ENCODE measurements around the gene ADPRH. TPM values are rescaled to one million over a fixed set of nuclear protein-coding genes. Genes with fewer than 3 reads are reported as not detected.

Gene ADPRH
- total RNA-seq, 1 donor from 2014 or later, result 0.77 TPM

DNA sequence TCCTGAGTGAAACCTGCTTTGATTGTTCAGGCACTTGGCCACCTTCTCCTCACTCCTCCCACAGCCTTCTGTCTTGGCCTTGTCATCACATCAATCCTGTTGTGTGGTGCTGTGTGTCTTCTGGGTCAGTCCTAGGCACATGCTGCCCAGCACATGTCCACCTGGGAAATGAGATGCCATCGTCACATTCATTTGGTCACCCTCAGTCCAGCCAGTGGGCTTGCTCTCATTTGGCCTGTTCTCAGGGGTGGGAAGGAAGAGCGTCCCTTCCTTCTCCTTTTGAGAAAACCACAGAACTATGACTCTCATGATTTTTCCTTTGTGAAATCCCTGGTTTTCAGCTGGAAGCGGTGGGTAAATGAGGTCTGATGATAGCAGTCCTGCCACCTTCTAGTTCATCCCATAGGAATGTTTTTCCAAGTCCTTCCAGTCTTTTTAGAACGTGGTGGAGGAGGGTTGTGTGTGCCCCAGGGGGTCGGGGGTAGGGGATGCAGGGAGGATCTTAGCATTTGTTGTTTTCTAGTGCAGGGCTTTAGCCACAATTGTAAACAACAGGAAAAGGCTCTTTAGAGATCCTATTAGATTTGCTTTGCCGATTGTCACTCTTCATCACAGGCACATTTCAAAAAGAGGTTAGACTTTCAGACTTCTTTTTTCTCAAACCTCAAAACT, 9.9 kb downstream of the ADPRH start:
- H3K27ac ChIP-seq, result peak overlapping the region; percentile 61
- no peaks in the 10 kb centered on the region for H4K20me1 ChIP-seq (ENCODE audit: low read depth)
- DNase-seq (ENCODE audit: low spot score), result peak; percentile 24
- no peaks in the 10 kb centered on the region for H3K27me3 ChIP-seq
- peaks cover 18% of the 10 kb centered on the region for H3F3A ChIP-seq (ENCODE audit: low read depth)
- TF ChIP-seq EZH2phosphoT487 (IDR thresholded peaks at IDR 0.05), result no peak
- TF ChIP-seq EZH2 (IDR thresholded peaks at IDR 0.05), result no peak
- TF ChIP-seq, protein P1, sequence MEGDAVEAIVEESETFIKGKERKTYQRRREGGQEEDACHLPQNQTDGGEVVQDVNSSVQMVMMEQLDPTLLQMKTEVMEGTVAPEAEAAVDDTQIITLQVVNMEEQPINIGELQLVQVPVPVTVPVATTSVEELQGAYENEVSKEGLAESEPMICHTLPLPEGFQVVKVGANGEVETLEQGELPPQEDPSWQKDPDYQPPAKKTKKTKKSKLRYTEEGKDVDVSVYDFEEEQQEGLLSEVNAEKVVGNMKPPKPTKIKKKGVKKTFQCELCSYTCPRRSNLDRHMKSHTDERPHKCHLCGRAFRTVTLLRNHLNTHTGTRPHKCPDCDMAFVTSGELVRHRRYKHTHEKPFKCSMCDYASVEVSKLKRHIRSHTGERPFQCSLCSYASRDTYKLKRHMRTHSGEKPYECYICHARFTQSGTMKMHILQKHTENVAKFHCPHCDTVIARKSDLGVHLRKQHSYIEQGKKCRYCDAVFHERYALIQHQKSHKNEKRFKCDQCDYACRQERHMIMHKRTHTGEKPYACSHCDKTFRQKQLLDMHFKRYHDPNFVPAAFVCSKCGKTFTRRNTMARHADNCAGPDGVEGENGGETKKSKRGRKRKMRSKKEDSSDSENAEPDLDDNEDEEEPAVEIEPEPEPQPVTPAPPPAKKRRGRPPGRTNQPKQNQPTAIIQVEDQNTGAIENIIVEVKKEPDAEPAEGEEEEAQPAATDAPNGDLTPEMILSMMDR (IDR thresholded peaks at IDR 0.05), result no peak
- no peaks in the 10 kb centered on the region for H3K36me3 ChIP-seq
- Mint-ChIP-seq H3K4me1 (peaks cover 7% of the 10 kb centered on the region), H3K36me3 (no peaks in the 10 kb centered on the region), H3K27ac (no peak overlapping the region), H3K4me3 (no peak overlapping the region), H3K27me3 (ENCODE audit: insufficient read depth, low read depth) (peaks cover 9% of the 10 kb centered on the region), H3K9me3 (peaks cover 7% of the 10 kb centered on the region)
- H3K9ac ChIP-seq, result no peak overlapping the region
- no peak overlapping the region for H2AFZ ChIP-seq (replicated peaks)
- no peak overlapping the region for H3K4me3 ChIP-seq
- H3K9me3 ChIP-seq (ENCODE audit: low read depth), result no peaks in the 10 kb centered on the region
- peaks cover 16% of the 10 kb centered on the region for H3K4me1 ChIP-seq
- H3K79me2 ChIP-seq (ENCODE audit: low read depth), result no peaks in the 10 kb centered on the region
- peak overlapping the region; percentile 17 for H3K4me2 ChIP-seq

DNA sequence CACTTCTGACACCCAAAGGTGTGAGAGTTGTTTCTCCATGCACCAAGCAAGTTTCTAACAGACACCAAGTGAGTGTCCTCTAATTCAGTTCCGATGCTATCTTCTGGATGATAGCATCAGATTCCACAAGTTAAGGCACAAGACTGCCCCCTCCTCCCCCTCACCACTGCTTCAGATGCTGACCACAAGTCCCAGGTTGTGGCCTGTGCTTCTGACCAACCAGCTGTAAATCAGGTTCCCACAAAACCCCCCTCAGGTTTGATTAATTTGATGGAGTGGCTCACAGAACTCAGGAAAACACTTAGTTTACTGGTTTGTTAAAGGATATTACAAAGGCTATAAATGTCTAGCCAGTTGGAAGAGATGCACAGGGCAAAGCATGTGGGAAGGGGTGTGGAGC, 11.4 kb downstream of the ADPRH start:
- peaks cover 7% of the 10 kb centered on the region for H3K9me3 Mint-ChIP-seq
- Histone ChIP-seq H3K27me3 (no peaks in the 10 kb centered on the region), H3K27ac (no peak overlapping the region), H2AFZ (replicated peaks) (no peak overlapping the region), H3K36me3 (no peaks in the 10 kb centered on the region), H4K20me1 (ENCODE audit: low read depth) (no peaks in the 10 kb centered on the region), H3K9ac (no peak overlapping the region), H3K9me3 (ENCODE audit: low read depth) (no peaks in the 10 kb centered on the region), H3F3A (ENCODE audit: low read depth) (peaks cover 18% of the 10 kb centered on the region), H3K79me2 (ENCODE audit: low read depth) (no peaks in the 10 kb centered on the region), H3K4me3 (no peak overlapping the region), H3K4me2 (no peak overlapping the region), H3K4me1 (peaks cover 16% of the 10 kb centered on the region)
- no peaks in the 10 kb centered on the region for H3K36me3 Mint-ChIP-seq
- TF ChIP-seq EZH2 (IDR thresholded peaks at IDR 0.05), result no peak
- no peak for TF ChIP-seq EZH2phosphoT487 (IDR thresholded peaks at IDR 0.05)
- TF ChIP-seq, protein P1 (IDR thresholded peaks at IDR 0.05), result no peak
- no peak for DNase-seq (ENCODE audit: low spot score)
- peaks cover 8% of the 10 kb centered on the region for H3K27me3 Mint-ChIP-seq (ENCODE audit: insufficient read depth, low read depth)
- H3K27ac Mint-ChIP-seq, result no peak overlapping the region
- peaks cover 7% of the 10 kb centered on the region for H3K4me1 Mint-ChIP-seq
- H3K4me3 Mint-ChIP-seq, result no peak overlapping the region

DNA sequence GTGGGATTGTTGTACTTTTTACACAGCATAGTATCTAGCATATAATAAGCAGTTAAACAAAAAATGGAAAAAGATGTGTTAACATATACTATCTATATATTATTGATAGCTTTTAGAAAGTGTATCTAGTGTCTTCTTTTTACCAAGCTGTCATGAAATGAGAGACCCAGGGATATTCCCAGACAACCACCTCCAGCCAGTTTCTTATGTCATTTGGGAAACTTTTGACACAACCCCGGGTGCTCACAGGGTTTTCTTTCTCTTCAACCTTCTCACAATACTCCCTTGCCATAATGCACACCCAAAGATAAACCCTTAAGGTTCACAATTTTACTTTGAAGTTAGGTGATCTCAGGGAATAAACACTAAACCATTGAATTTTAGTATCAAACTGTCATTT, 13.6 kb downstream of the ADPRH start:
- Histone ChIP-seq H3K27ac (no peak overlapping the region), H3K36me3 (no peaks in the 10 kb centered on the region), H4K20me1 (ENCODE audit: low read depth) (no peaks in the 10 kb centered on the region), H3K27me3 (no peaks in the 10 kb centered on the region), H3K79me2 (ENCODE audit: low read depth) (no peaks in the 10 kb centered on the region), H3K9ac (no peak overlapping the region), H2AFZ (replicated peaks) (no peak overlapping the region), H3K4me2 (no peak overlapping the region), H3K4me1 (peaks cover 16% of the 10 kb centered on the region), H3K9me3 (ENCODE audit: low read depth) (no peaks in the 10 kb centered on the region), H3K4me3 (no peak overlapping the region), H3F3A (ENCODE audit: low read depth) (peaks cover 18% of the 10 kb centered on the region)
- TF ChIP-seq, protein P1 (IDR thresholded peaks at IDR 0.05), result no peak
- TF ChIP-seq EZH2phosphoT487 (IDR thresholded peaks at IDR 0.05), result no peak
- no peak for TF ChIP-seq EZH2 (IDR thresholded peaks at IDR 0.05)
- H3K36me3 Mint-ChIP-seq, result no peaks in the 10 kb centered on the region
- peaks cover 8% of the 10 kb centered on the region for H3K27me3 Mint-ChIP-seq (ENCODE audit: insufficient read depth, low read depth)
- H3K9me3 Mint-ChIP-seq, result peaks cover 7% of the 10 kb centered on the region
- peaks cover 7% of the 10 kb centered on the region for H3K4me1 Mint-ChIP-seq
- H3K4me3 Mint-ChIP-seq, result no peak overlapping the region
- no peak for DNase-seq (ENCODE audit: low spot score)
- H3K27ac Mint-ChIP-seq, result no peak overlapping the region

Measured in neural progenitor cell (in vitro differentiated cells).